A549 (cell line): ENCODE measurements around the gene FGF18. TPM values are rescaled to one million over a fixed set of nuclear protein-coding genes. Genes with fewer than 3 reads are reported as not detected.

Experiments used
- ATAC-seq, 2 experiments: fragments of 200-7000 bp in 1 of 2; fragments of >200 bp in 1 of 2; cut with Nextera tagmentation in 1 of 2; cut with Tn5 transposase in 1 of 2; 3 replicates each; pipeline versions ENCODE4 v1.8.0 to v1.9.1; 2018 to 2020; ENCODE audit warnings: mild to moderate bottlenecking in 1 of 2, moderate library complexity in 1 of 2
- CTCF ChIA-PET: fragments of 300-600 bp; sonication (Branson Sonifier 250); formaldehyde crosslinking; extraction: SDS; loops from one replicate; lab custom pipeline; 2021; ENCODE audit warnings: antibody characterized with exemption, inconsistent platforms; lab: Yijun Ruan, JAX
- POLR2A ChIA-PET: fragments of 350-600 bp; formaldehyde crosslinking; extraction: SDS; loops from one replicate; lab custom pipeline; 2021; ENCODE audit warnings: antibody characterized with exemption, inconsistent platforms; lab: Yijun Ruan, JAX
- DNase-seq, 2 experiments: peaks; one replicate each; pipeline versions ENCODE4 v3.0.0 to v3.0.0-alpha.2; 2011 to 2016; ENCODE audit warnings: low read depth in 1 of 2, low spot score in 1 of 2
- FAIRE-seq: peaks from 2 replicates; lab custom pipeline; 2011; peaks lifted over from hg19 to GRCh38; lab: Jason Lieb, UNC
- H3K27ac ChIP-seq, 2 experiments: fragments of >200 bp; sonication (Bioruptor Twin); formaldehyde crosslinking; 3 replicates each; pipeline ENCODE4 v1.5.1; 2016 to 2017
- H3K4me1 ChIP-seq: fragments of >200 bp; sonication (Bioruptor Twin); formaldehyde crosslinking; 3 replicates; pipeline ENCODE4 v1.6.1; 2016
- H3K4me2 ChIP-seq: fragments of >200 bp; sonication (Bioruptor Twin); formaldehyde crosslinking; 3 replicates; pipeline ENCODE4 v1.6.1; 2016
- H3K4me3 ChIP-seq: fragments of >200 bp; sonication (Bioruptor Twin); formaldehyde crosslinking; 3 replicates; pipeline ENCODE4 v1.5.1; 2016
- H3K9me3 ChIP-seq: fragments of >200 bp; sonication (Bioruptor Twin); formaldehyde crosslinking; 3 replicates; pipeline ENCODE4 v1.6.1; 2016
- BHLHE40 ChIP-seq: IDR thresholded peaks from 2 replicates; pipeline ENCODE4 v1.6.1; 2012; ENCODE audit warnings: low read depth, low read length, inconsistent platforms
- CBX2 ChIP-seq: fragments of 200-600 bp; sonication (generic); IDR thresholded peaks from 2 replicates; pipeline ENCODE4 v1.6.1; 2016; ENCODE audit warnings: low read depth, mild to moderate bottlenecking, borderline replicate concordance
- CBX8 ChIP-seq: fragments of 200-600 bp; sonication (generic); IDR thresholded peaks from 2 replicates; pipeline ENCODE4 v1.6.1; 2016
- EP300 ChIP-seq, 2 experiments: fragments of >200 bp; sonication (Bioruptor Twin); formaldehyde crosslinking; IDR thresholded peaks; 2 replicates in 1 of 2; 3 replicates in 1 of 2; pipeline ENCODE4 v1.6.1; 2016 to 2017
- FOSB ChIP-seq: fragments of 250-450 bp; sonication (Bioruptor Pico); IDR thresholded peaks from 2 replicates; pipeline ENCODE4 v1.5.0; 2020; ENCODE audit warnings: mild to moderate bottlenecking, moderate library complexity
- FOSL2 ChIP-seq, 2 experiments: fragments of 450-650 bp in 1 of 2; fragments of >200 bp in 1 of 2; sonication (Bioruptor Twin) in 1 of 2; formaldehyde crosslinking; IDR thresholded peaks; 2 replicates each; pipeline versions ENCODE4 v1.5.0 to v1.6.1; 2016 to 2020; ENCODE audit warnings: mild to moderate bottlenecking in 1 of 2, moderate library complexity in 1 of 2
- FOXS1 ChIP-seq: fragments of 250-450 bp; sonication (Bioruptor Pico); IDR thresholded peaks from 2 replicates; pipeline ENCODE4 v1.5.0; 2020; ENCODE audit warnings: mild to moderate bottlenecking, moderate library complexity
- HDAC2 ChIP-seq: fragments of 200-600 bp; sonication (generic); IDR thresholded peaks from 2 replicates; pipeline ENCODE4 v1.6.1; 2016
- HEYL ChIP-seq: fragments of 250-450 bp; sonication (Bioruptor Pico); IDR thresholded peaks from 2 replicates; pipeline ENCODE4 v1.8.0; 2021; ENCODE audit warnings: mild to moderate bottlenecking, moderate library complexity
- HOXA7 ChIP-seq: fragments of 250-450 bp; sonication (Bioruptor Pico); IDR thresholded peaks from 2 replicates; pipeline ENCODE4 v1.5.0; 2020; ENCODE audit warnings: mild to moderate bottlenecking, moderate library complexity
- HOXB5 ChIP-seq: fragments of 250-450 bp; sonication (Bioruptor Pico); IDR thresholded peaks from 2 replicates; pipeline ENCODE4 v1.5.0; 2020; ENCODE audit warnings: mild to moderate bottlenecking, moderate library complexity
- JUN ChIP-seq, 2 experiments: fragments of >200 bp; sonication (Bioruptor Twin); formaldehyde crosslinking; IDR thresholded peaks; 2 replicates in 1 of 2; 3 replicates in 1 of 2; pipeline ENCODE4 v1.6.1; 2016 to 2017
- JUNB ChIP-seq: fragments of >200 bp; sonication (Bioruptor Twin); formaldehyde crosslinking; IDR thresholded peaks from 2 replicates; pipeline ENCODE4 v1.6.1; 2016
- KDM1A ChIP-seq: fragments of 200-600 bp; sonication (generic); IDR thresholded peaks from 2 replicates; pipeline ENCODE4 v1.6.1; 2016; ENCODE audit warnings: low read depth, mild to moderate bottlenecking
- KDM5A ChIP-seq: fragments of 200-600 bp; sonication (generic); IDR thresholded peaks from 2 replicates; pipeline ENCODE4 v1.6.1; 2016; ENCODE audit warnings: antibody characterized with exemption, mild to moderate bottlenecking
- NFE2L2 ChIP-seq: fragments of 150-350 bp; conservative IDR thresholded peaks from 2 replicates; pipeline ENCODE4 v1.6.1; 2014; ENCODE audit warnings: low read length
- NPAS2 ChIP-seq: fragments of 250-450 bp; sonication (Bioruptor Pico); IDR thresholded peaks from 2 replicates; pipeline ENCODE4 v1.8.0; 2022; ENCODE audit warnings: mild to moderate bottlenecking, moderate library complexity, borderline replicate concordance
- NR3C1 ChIP-seq: fragments of >200 bp; sonication (Bioruptor Twin); formaldehyde crosslinking; IDR thresholded peaks from 3 replicates; pipeline ENCODE4 v1.6.1; 2017
- PBX3 ChIP-seq: IDR thresholded peaks from 2 replicates; pipeline ENCODE4 v1.6.1; 2012
- POLR2AphosphoS2 ChIP-seq: conservative IDR thresholded peaks from 2 replicates; pipeline ENCODE4 v1.6.1; 2012; ENCODE audit warnings: low read length, improper control_type of control experiment, inconsistent platforms
- RFX5 ChIP-seq: fragments of 450-650 bp; IDR thresholded peaks from 2 replicates; pipeline ENCODE4 v1.7.1; 2014; ENCODE audit warnings: antibody characterized with exemption, mild to moderate bottlenecking, moderate library complexity
- TFCP2L1 ChIP-seq: fragments of 250-450 bp; sonication (Bioruptor Pico); IDR thresholded peaks from 2 replicates; pipeline ENCODE4 v1.5.0; 2021; ENCODE audit warnings: mild to moderate bottlenecking
- WGBS: methylation state at CpG from one replicate; pipeline ENCODE4 v1.1.6; 2017; ENCODE audit errors: missing lambda C conversion rate; 5-methylcytosine and 5-hydroxymethylcytosine counted together
- polyA plus RNA-seq, 4 experiments: library from polyadenylated mRNA; depleted of rRNA in 3 of 4; stranded (reverse); fragments of >200 nt; fragmentation: RNase III in 1 of 4; extraction: RNeasy Plus Mini Kit Qiagen cat#74134 plus additional on column Dnase treatment in 1 of 4; gene quantifications; 2 replicates in 3 of 4; 3 replicates in 1 of 4; pipeline ENCODE4 v1.2.3, GENCODE V29; 2011 to 2017
- TF ChIP-seq, protein P1 (sequence below): fragments of 250-450 bp; sonication (Bioruptor Pico); IDR thresholded peaks from 2 replicates; pipeline ENCODE4 v1.5.0; 2021; ENCODE audit warnings: mild to moderate bottlenecking, moderate library complexity, borderline replicate concordance
- TF ChIP-seq, protein P2 (sequence below): fragments of >200 bp; sonication (Bioruptor Twin); formaldehyde crosslinking; IDR thresholded peaks from 3 replicates; pipeline ENCODE4 v1.6.1; 2016
- TF ChIP-seq, protein P3 (sequence below): IDR thresholded peaks from 2 replicates; pipeline ENCODE4 v1.6.1; 2012; ENCODE audit warnings: low read depth, borderline replicate concordance

FGF18 gene
- polyA plus RNA-seq, 2 of the 4 experiments (the other 2 are of a cell fraction) = 0.09 to 0.16 TPM

DNA sequence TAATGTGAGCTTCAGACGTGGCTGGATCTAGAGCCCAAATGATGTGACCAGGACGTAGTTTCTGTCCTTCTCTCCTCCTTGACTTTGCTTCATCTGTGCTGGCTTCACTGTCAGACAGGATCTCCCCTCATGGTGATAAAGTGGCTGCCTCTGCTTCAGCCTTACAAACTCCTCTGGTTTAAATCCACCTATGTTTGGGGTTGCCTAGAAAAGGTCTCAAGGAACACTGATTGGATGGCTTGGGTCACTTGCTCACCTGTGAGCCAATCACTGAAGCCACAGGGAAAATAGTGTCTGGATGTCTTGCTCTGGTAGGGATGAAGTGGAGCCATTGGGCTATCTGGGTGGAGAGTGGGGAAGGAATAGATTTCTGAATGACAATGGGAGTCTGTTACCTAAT, 36.1 kb downstream of the FGF18 start:
- 48% methylated on average over 2 of the region's 2 CpGs for WGBS

GRCh38 chr5:171457208-171457981, 37.9 kb downstream of the FGF18 start:
- TF ChIP-seq NFE2L2 (no peak), JUNB (no peak), FOSL2 (IDR thresholded peaks at IDR 0.05) (no peak), FOSL2 (CRISPR knock-in tag; IDR thresholded peaks at IDR 0.05) (no peak), KDM1A (no peak), BHLHE40 (no peak), FOSB (CRISPR knock-in tag) (no peak), RFX5 (no peak), HDAC2 (no peak), POLR2AphosphoS2 (no peak), HOXB5 (CRISPR knock-in tag) (no peak), CBX2 (no peak), CBX8 (no peak), PBX3 (no peak), HEYL (CRISPR knock-in tag) (no peak), NR3C1 (no peak), HOXA7 (CRISPR knock-in tag) (no peak), EP300 (IDR thresholded peaks at IDR 0.05) (no peak)
- TF ChIP-seq, protein P1, sequence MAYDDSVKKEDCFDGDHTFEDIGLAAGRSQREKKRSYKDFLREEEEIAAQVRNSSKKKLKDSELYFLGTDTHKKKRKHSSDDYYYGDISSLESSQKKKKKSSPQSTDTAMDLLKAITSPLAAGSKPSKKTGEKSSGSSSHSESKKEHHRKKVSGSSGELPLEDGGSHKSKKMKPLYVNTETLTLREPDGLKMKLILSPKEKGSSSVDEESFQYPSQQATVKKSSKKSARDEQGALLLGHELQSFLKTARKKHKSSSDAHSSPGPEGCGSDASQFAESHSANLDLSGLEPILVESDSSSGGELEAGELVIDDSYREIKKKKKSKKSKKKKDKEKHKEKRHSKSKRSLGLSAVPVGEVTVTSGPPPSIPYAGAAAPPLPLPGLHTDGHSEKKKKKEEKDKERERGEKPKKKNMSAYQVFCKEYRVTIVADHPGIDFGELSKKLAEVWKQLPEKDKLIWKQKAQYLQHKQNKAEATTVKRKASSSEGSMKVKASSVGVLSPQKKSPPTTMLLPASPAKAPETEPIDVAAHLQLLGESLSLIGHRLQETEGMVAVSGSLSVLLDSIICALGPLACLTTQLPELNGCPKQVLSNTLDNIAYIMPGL (CRISPR knock-in tag) = no peak
- TF ChIP-seq, protein P2, sequence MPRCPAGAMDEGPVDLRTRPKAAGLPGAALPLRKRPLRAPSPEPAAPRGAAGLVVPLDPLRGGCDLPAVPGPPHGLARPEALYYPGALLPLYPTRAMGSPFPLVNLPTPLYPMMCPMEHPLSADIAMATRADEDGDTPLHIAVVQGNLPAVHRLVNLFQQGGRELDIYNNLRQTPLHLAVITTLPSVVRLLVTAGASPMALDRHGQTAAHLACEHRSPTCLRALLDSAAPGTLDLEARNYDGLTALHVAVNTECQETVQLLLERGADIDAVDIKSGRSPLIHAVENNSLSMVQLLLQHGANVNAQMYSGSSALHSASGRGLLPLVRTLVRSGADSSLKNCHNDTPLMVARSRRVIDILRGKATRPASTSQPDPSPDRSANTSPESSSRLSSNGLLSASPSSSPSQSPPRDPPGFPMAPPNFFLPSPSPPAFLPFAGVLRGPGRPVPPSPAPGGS = no peak
- TF ChIP-seq, protein P3, sequence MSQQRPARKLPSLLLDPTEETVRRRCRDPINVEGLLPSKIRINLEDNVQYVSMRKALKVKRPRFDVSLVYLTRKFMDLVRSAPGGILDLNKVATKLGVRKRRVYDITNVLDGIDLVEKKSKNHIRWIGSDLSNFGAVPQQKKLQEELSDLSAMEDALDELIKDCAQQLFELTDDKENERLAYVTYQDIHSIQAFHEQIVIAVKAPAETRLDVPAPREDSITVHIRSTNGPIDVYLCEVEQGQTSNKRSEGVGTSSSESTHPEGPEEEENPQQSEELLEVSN = no peak
- ChIA-PET CTCF (interaction anchor here (1.9 kb wide), 1 partner anchor 9 kb away, joined by 8 read pairs; no protein-coding TSS in a partner anchor), POLR2A (no interaction called here)
- FAIRE-seq = no peak
- no peak for ATAC-seq
- H3K4me2 ChIP-seq = no peak overlapping the region
- no peaks in the 10 kb centered on the region for H3K9me3 ChIP-seq
- no peaks in the 10 kb centered on the region for H3K4me1 ChIP-seq
- 86% methylated on average over 25 of the region's 25 CpGs for WGBS
- no peak overlapping the region for H3K27ac ChIP-seq
- H3K4me3 ChIP-seq = no peak overlapping the region
- DNase-seq = no peak

More for the DNA sequence above, 36.1 kb downstream of the FGF18 start:
- H3K4me3 ChIP-seq = no peak overlapping the region
- no peak overlapping the region for H3K4me2 ChIP-seq
- H3K27ac ChIP-seq = no peak overlapping the region
- ATAC-seq (peak in 1 of 2 experiments; percentile 33; a peak in 2 of 6 replicates), DNase-seq (no peak), FAIRE-seq (no peak)
- ChIA-PET CTCF (no interaction called here), POLR2A (no interaction called here)
- TF ChIP-seq NPAS2 (CRISPR knock-in tag) = no peak
- TF ChIP-seq JUN (IDR thresholded peaks at IDR 0.05) = no peak
- TF ChIP-seq TFCP2L1 = no peak
- TF ChIP-seq FOXS1 (CRISPR knock-in tag) = no peak
- no peak for TF ChIP-seq KDM5A
- no peaks in the 10 kb centered on the region for H3K9me3 ChIP-seq
- H3K4me1 ChIP-seq = no peaks in the 10 kb centered on the region
